GM12892 (cell line): ENCODE measurements around the gene CLUH.
"Not testable (repeated sequence)": the region's sequence is repeated elsewhere in the genome, so short reads cannot be mapped to it uniquely, and the experiment has no call there.

Source experiments
- DNase-seq: peaks from one replicate; pipeline ENCODE4 v3.0.0; 2011; ENCODE audit not compliant: insufficient read length
- FAIRE-seq: peaks from 2 replicates; lab custom pipeline; 2011; peaks lifted over from hg19 to GRCh38; lab: Jason Lieb, UNC
- POLR2A ChIP-seq: IDR thresholded peaks from 2 replicates; pipeline ENCODE4 v1.6.1; 2011; ENCODE audit warnings: low read depth, low read length, control low read depth
- POLR2AphosphoS5 ChIP-seq: IDR thresholded peaks from 2 replicates; pipeline ENCODE4 v1.6.1; 2011; ENCODE audit warnings: low read depth, low read length, control low read depth
- TAF1 ChIP-seq: IDR thresholded peaks from 2 replicates; pipeline ENCODE4 v1.6.1; 2011; ENCODE audit warnings: low read depth, mild to moderate bottlenecking, control low read depth, low read length, borderline replicate concordance

Gene CLUH

GRCh38 chr17:2656283-2656682 is 55.3 kb downstream of the CLUH start:
- FAIRE-seq (no peak), DNase-seq (no peak)
- TF ChIP-seq TAF1 (no peak), POLR2A (no peak), POLR2AphosphoS5 (no peak)

GRCh38 chr17:2655546-2655945 is 56.0 kb downstream of the CLUH start:
- FAIRE-seq: no peak
- no peak for DNase-seq
- no peak for TF ChIP-seq POLR2AphosphoS5
- TF ChIP-seq TAF1: no peak
- TF ChIP-seq POLR2A: no peak

- not testable (repeated sequence) for DNase-seq, FAIRE-seq
Measured at GRCh38 chr17:2652911-2653310, 58.7 kb downstream of the CLUH start.

GRCh38 chr17:2649191-2649590 is 62.4 kb downstream of the CLUH start:
- no peak for DNase-seq
- no peak for TF ChIP-seq POLR2A
- TF ChIP-seq TAF1: no peak
- no peak for TF ChIP-seq POLR2AphosphoS5
- no peak for FAIRE-seq

GRCh38 chr17:2647957-2648356 is 63.6 kb downstream of the CLUH start:
- TF ChIP-seq POLR2AphosphoS5: no peak
- TF ChIP-seq TAF1: no peak
- no peak for TF ChIP-seq POLR2A
- FAIRE-seq (no peak), DNase-seq (no peak)

GRCh38 chr17:2644971-2645370 is 66.6 kb downstream of the CLUH start:
- TF ChIP-seq TAF1 (no peak), POLR2A (no peak), POLR2AphosphoS5 (no peak)
- no peak for DNase-seq
- FAIRE-seq: no peak
